Measurements from ENCODE around the gene ZNF385C.

GRCh38 chr17:42055496-42055895, 42.8 kb downstream of the ZNF385C start:
- no peak for TF ChIP-seq POLR2A (IDR thresholded peaks at IDR 0.05)
- TF ChIP-seq CTCF (IDR thresholded peaks at IDR 0.05), result no peak
